ENCODE data around the gene ZNF324. TPM values are rescaled to one million over a fixed set of nuclear protein-coding genes. Genes with fewer than 3 reads are reported as not detected.
A peak's percentile ranks its signal among the peaks of the same experiment; 100 is the strongest.
"Not testable (repeated sequence)": the region's sequence is repeated elsewhere in the genome, so short reads cannot be mapped to it uniquely, and the experiment has no call there.

The ZNF324 gene
- 5.1 TPM for polyA plus RNA-seq (2013, experiment 1 of 2)
- polyA plus RNA-seq (2013, experiment 2 of 2): 4.4 TPM

DNA sequence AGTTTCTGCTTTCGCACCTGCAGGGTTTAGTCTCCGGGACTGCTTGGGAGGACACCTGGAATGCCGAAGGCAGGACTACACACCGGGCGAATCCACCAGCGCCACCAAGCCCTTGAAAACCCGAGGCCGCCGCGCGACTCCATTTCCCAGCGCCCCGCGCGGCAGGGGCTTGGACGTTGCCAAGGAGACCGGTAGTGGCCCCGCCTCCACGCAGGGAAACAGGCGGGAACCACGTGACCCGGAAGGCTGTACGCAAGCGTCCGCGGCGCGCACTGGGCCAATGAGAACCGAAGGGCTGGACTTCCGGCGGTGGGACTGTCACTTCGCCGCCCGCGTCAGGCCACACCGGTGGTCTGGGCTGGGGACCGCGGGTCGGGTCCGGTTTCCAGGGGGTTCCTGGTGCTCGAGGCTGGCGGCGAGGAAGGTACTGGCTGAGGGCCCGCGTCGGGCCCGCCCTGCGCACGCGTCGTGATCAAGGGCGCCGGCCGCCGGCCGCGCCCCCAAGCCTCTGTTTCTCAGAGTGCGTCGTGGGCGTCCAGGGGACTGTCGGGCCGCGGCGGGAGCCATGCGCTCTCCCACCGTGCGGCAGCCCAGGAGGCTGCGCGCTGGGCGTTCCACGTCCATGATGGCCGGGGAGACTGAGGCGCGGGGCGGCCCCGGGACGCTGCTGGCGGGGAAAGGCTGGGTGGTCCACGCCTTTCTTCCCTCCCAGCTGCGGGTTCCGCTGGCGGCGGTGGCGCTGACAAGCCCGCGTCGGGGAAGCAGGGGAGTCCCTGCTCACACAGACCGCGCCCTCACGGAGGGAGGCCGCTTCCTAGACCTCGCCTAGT lies at the start of gene ZNF324:
ZNF324 (plus strand) TSS at position 321 of the 830 bp plus-strand sequence. CDS start 2,106 bp downstream, outside the sequence.
- Histone ChIP-seq H3K27ac (ENCODE audit: low read depth, low read length, severe bottlenecking) (peak within 1 kb of the TSS; percentile 83), H3K4me3 (ENCODE audit: extremely low read depth, insufficient read depth, low read length, poor library complexity, severe bottlenecking) (peak within 1 kb of the TSS; percentile 75), H3K9me3 (ENCODE audit: control insufficient read depth, low read length) (no peaks in the 10 kb centered on the region), H3K4me1 (ENCODE audit: control insufficient read depth, insufficient read depth, low read length, poor library complexity, severe bottlenecking) (peaks cover 5% of the 10 kb centered on the region), H3K36me3 (ENCODE audit: control insufficient read depth, insufficient read depth, low read length) (peaks cover 17% of the 10 kb centered on the region)
- WGBS, 2 experiments (ENCODE audit: insufficient coverage in 2 of 2): 0 to 1% methylated on average over 73 to 89 of the region's 92 CpGs

DNA sequence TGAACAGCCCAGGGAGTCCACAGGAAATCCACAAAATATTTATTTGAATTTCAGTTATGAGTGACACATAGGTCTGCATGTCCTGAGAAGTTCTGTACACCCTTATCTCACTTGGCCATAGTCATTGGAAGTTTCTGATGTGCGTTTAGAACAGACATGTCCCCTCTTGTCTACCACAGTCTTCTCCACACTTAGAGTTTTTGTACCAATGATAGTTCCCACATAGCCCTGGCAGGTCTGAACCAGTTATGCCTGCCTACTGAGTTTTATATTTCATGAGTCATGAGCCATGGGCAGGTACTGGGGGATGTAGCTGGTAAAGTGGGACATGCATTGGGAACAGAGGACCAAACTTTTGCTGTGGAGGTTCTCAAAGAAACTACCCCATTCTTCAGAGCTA lies 38.3 kb upstream of the ZNF324 start:
- Histone ChIP-seq H3K27ac (ENCODE audit: low read depth, low read length, severe bottlenecking) (no peak overlapping the region), H3K4me3 (ENCODE audit: extremely low read depth, insufficient read depth, low read length, poor library complexity, severe bottlenecking) (no peak overlapping the region), H3K36me3 (ENCODE audit: control insufficient read depth, insufficient read depth, low read length) (peaks cover 19% of the 10 kb centered on the region), H3K4me1 (ENCODE audit: control insufficient read depth, insufficient read depth, low read length, poor library complexity, severe bottlenecking) (no peaks in the 10 kb centered on the region), H3K9me3 (ENCODE audit: control insufficient read depth, low read length) (peaks cover 49% of the 10 kb centered on the region)
- WGBS, 2 experiments (ENCODE audit: insufficient coverage in 2 of 2): no CpG with 5 or more reads among the region's 1 CpG

DNA sequence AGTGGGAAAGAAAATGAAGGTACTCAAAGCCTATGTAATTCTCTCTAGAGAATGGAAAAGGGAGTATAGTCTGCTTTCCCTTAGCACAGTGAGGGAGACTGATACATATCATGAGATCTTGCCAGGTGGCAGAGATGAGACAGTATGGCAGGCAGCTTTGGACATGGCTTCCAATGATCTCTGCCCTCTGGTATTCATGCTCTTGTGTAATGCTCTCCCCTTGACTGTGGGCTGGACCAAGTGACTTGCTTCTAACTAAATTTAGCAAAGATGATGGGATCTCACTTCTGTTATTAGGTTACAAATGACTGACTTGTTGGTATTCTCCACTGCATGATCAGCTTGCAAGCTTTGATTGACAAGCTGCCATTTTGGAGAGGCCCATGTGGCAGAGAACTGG lies 37.1 kb upstream of the ZNF324 start:
- H3K27ac ChIP-seq (ENCODE audit: low read depth, low read length, severe bottlenecking): no peak overlapping the region
- no peaks in the 10 kb centered on the region for H3K4me1 ChIP-seq (ENCODE audit: control insufficient read depth, insufficient read depth, low read length, poor library complexity, severe bottlenecking)
- peaks cover 60% of the 10 kb centered on the region for H3K9me3 ChIP-seq (ENCODE audit: control insufficient read depth, low read length)
- no peak overlapping the region for H3K4me3 ChIP-seq (ENCODE audit: extremely low read depth, insufficient read depth, low read length, poor library complexity, severe bottlenecking)
- H3K36me3 ChIP-seq (ENCODE audit: control insufficient read depth, insufficient read depth, low read length): peaks cover 30% of the 10 kb centered on the region

DNA sequence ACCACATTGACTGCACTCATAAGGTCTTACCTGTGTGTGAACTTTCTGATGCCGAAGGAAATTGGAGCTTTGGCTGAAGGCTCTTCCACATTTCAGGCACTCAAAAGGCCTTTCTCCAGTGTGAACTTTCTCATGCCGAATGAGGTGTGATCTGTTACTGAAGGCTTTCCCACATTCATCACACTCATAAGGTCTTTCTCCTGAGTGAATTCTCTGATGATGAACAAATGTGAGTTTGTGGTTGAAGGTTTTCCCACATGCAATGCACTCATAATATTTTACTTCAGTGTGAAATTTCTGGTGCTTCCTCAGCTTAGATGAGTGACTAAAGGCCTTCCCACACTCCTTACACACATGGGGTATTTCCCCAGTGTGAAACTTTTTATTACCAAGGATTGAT lies 32.7 kb upstream of the ZNF324 start:
- Histone ChIP-seq H3K9me3 (ENCODE audit: control insufficient read depth, low read length) (peaks cover 67% of the 10 kb centered on the region), H3K36me3 (ENCODE audit: control insufficient read depth, insufficient read depth, low read length) (peaks cover 47% of the 10 kb centered on the region)
- whole genome bisulfite sequencing, 2 experiments (ENCODE audit: insufficient coverage in 2 of 2): 100% methylated on average over 1 of the region's 2 CpGs; no CpG with 5 or more reads in 1 of the 2 experiments

DNA sequence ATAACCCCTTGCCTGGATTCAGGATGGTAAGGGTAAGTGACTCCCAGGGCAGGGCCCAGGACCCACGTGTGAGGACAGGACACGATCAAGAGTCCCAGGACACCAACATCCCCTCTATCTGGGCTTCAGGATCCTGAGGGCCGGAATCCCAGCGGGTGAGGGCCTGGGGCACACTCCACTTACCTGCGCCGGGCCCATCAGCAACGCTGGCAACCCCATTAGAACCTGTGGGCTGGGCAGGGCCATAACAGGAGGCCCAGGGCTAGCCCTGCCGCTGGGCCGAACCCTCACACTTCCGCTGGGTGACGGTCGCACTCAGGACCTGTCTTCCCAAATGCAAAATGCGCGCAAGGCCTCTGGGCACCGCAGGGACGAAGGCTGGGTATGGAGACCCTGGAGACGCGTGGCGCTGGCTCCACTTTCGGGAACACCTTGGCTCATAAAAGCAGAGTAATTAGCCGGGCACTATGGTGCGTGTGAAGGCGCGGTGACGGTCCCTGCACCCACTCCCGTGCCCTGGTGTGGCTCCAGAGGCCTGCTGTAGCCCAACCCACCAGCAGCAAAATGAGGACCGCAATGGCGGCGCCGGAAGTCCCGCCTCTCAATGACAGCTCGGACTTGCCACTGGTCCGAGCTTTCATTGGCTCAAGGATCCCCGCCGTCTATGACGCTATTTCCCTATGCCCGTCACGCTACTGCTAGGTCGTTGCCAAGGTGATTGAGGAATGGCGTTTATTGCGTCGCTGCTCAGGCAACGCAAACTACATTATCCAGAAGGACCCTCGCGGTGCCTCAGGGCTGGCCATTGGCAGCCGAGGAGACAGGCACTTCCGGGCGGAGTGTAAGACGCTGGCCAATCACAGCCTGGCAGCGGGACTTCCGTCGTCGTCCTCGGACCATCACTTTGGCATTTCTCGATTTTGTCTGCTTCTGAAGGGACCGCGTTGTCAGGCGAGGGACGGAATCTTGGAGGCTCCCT lies 27.0 kb upstream of the ZNF324 start, which contains the start of gene ZNF132:
ZNF132 (minus strand) TSS at position 578 of the 979 bp plus-strand sequence; CDS start at position 246, 332 bp downstream.
- Histone ChIP-seq H3K9me3 (ENCODE audit: control insufficient read depth, low read length) (peaks cover 33% of the 10 kb centered on the region), H3K36me3 (ENCODE audit: control insufficient read depth, insufficient read depth, low read length) (peaks cover 16% of the 10 kb centered on the region), H3K4me3 (ENCODE audit: extremely low read depth, insufficient read depth, low read length, poor library complexity, severe bottlenecking) (peak within 1 kb of the TSS; percentile 48), H3K27ac (ENCODE audit: low read depth, low read length, severe bottlenecking) (peak within 1 kb of the TSS; percentile 69), H3K4me1 (ENCODE audit: control insufficient read depth, insufficient read depth, low read length, poor library complexity, severe bottlenecking) (no peaks in the 10 kb centered on the region)
- WGBS, 2 experiments (ENCODE audit: insufficient coverage in 2 of 2): 25 to 27% methylated on average over 57 to 59 of the region's 59 CpGs

More for the DNA sequence above, 32.7 kb upstream of the ZNF324 start:
- Histone ChIP-seq H3K4me1 (ENCODE audit: control insufficient read depth, insufficient read depth, low read length, poor library complexity, severe bottlenecking) (no peaks in the 10 kb centered on the region), H3K4me3 (ENCODE audit: extremely low read depth, insufficient read depth, low read length, poor library complexity, severe bottlenecking) (no peak overlapping the region), H3K27ac (ENCODE audit: low read depth, low read length, severe bottlenecking) (no peak overlapping the region)

DNA sequence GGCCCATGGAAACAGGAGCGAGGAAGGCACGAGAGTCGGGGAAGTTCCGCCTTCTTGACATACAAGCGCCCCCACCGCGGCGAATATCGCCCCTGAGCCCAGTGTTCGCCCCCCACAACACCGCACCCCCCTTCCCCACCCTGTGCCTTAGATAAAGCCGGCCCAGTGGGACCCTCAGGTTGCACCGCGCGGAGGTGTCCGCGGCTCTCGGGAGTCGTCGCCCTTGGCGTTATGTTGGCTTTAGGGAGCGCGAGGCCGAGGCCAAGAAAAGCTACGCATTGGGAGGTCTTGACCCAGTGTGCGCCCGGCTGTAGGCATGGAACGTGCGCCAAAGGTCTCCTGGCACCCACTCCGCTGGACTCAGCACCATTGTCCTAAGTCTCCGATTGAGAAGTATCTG lies 26.3 kb upstream of the ZNF324 start:
- H3K27ac ChIP-seq (ENCODE audit: low read depth, low read length, severe bottlenecking): peak overlapping the region; percentile 69
- no peaks in the 10 kb centered on the region for H3K4me1 ChIP-seq (ENCODE audit: control insufficient read depth, insufficient read depth, low read length, poor library complexity, severe bottlenecking)
- WGBS, 2 experiments (ENCODE audit: insufficient coverage in 2 of 2): 72 to 85% methylated on average over 11 to 22 of the region's 31 CpGs
- H3K9me3 ChIP-seq (ENCODE audit: control insufficient read depth, low read length): peaks cover 26% of the 10 kb centered on the region
- peak overlapping the region; percentile 48 for H3K4me3 ChIP-seq (ENCODE audit: extremely low read depth, insufficient read depth, low read length, poor library complexity, severe bottlenecking)
- peaks cover 9% of the 10 kb centered on the region for H3K36me3 ChIP-seq (ENCODE audit: control insufficient read depth, insufficient read depth, low read length)

DNA sequence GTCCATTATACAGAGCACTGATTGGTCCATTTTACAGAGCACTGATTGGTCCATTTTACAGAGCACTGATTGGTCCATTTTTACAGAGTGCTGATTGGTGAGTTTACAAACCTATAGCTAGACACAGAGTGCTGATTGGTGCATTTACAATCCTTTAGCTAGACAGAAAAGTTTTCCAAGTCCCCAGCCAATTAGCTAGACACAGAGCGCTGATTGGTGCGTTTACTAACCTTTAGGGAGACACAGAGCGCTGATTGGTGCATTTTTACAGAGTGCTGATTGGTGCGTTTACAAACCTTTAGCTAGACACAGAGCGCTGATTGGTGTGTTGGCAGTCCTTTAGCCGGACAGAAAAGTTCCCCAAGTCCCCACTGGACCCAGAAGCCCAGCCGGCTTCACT lies 23.9 kb upstream of the ZNF324 start:
- H3K9me3 ChIP-seq (ENCODE audit: control insufficient read depth, low read length): peaks cover 28% of the 10 kb centered on the region
- not testable (repeated sequence) for H3K27ac ChIP-seq (ENCODE audit: low read depth, low read length, severe bottlenecking); H3K4me1 ChIP-seq (ENCODE audit: control insufficient read depth, insufficient read depth, low read length, poor library complexity, severe bottlenecking); H3K4me3 ChIP-seq (ENCODE audit: extremely low read depth, insufficient read depth, low read length, poor library complexity, severe bottlenecking); H3K36me3 ChIP-seq (ENCODE audit: control insufficient read depth, insufficient read depth, low read length)
- WGBS, 2 experiments (ENCODE audit: insufficient coverage in 2 of 2): 83 to 85% methylated on average over 7 of the region's 7 CpGs

DNA sequence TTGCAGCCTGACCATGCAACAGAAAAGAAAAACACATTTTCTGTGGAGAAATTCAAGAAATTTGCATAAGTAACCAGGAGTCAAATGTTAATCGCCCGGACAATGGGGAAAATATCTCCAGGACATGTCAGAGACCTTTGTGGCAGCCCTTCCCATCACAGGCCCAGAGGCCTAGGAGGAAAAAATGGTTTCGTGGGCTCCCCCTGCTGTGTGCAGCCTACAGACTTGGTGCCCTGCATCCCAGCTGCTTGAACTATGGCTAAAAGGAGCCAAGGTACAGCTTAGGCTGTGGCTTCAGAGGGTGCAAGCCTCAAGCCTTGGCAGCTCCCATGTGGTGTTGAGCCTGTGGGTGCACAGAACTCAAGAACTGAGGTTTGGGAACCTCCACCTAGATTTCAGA lies 18.0 kb upstream of the ZNF324 start:
- not testable (repeated sequence) for H3K4me3 ChIP-seq (ENCODE audit: extremely low read depth, insufficient read depth, low read length, poor library complexity, severe bottlenecking); H3K4me1 ChIP-seq (ENCODE audit: control insufficient read depth, insufficient read depth, low read length, poor library complexity, severe bottlenecking); H3K27ac ChIP-seq (ENCODE audit: low read depth, low read length, severe bottlenecking); H3K36me3 ChIP-seq (ENCODE audit: control insufficient read depth, insufficient read depth, low read length)
- H3K9me3 ChIP-seq (ENCODE audit: control insufficient read depth, low read length): peaks cover 19% of the 10 kb centered on the region
- WGBS, 2 experiments (ENCODE audit: insufficient coverage in 2 of 2): 77 to 80% methylated on average over 3 of the region's 3 CpGs

DNA sequence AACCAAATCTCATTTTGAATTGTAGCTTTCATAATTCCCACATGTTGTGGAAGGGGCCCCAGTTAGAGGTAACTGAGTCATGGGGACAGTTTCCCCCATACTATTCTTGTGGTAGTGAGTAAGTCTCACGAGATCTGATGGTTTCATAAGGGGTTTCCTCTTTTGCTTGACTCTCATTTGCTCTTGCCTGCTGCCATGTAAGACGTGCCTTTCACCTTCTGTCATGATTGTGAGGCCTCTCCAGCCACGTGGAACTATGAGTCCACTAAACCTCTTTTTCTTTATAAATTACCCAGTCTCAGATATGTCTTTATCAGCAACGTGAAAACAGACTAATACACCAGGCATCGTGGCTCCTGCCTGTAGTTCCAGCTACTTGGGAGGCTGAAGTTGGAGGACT lies 16.9 kb upstream of the ZNF324 start:
- WGBS, 2 experiments (ENCODE audit: insufficient coverage in 2 of 2): 32 to 52% methylated on average over 3 of the region's 5 CpGs

DNA sequence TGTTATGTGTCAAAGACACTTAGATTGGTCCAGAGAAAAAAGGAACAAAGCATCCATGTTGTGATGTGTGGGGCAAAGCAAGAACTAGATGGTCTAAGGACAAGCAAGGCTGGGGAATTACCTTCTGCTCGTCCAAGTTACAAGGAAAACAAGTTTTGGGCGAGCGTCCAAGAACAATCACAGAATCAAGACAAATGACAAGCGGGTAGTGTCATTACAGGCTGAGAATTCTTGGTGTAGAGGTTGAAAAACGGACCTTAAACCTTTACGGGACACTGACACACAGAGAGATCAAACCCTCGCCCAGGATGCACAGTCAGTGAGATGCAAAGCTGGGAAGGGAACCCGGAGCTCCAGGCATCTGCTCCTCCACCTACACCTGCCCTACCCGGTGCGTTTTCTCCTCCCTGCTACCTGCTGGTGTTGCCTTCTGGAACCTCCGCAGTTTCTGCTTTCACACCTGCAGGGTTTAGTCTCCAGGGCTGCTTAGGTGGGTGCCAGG lies 16.0 kb upstream of the ZNF324 start:
- no peaks in the 10 kb centered on the region for H3K4me1 ChIP-seq (ENCODE audit: control insufficient read depth, insufficient read depth, low read length, poor library complexity, severe bottlenecking)

More for the DNA sequence above, 16.9 kb upstream of the ZNF324 start:
- H3K36me3 ChIP-seq (ENCODE audit: control insufficient read depth, insufficient read depth, low read length); H3K4me3 ChIP-seq (ENCODE audit: extremely low read depth, insufficient read depth, low read length, poor library complexity, severe bottlenecking); H3K27ac ChIP-seq (ENCODE audit: low read depth, low read length, severe bottlenecking); H3K4me1 ChIP-seq (ENCODE audit: control insufficient read depth, insufficient read depth, low read length, poor library complexity, severe bottlenecking): not testable (repeated sequence)
- peaks cover 19% of the 10 kb centered on the region for H3K9me3 ChIP-seq (ENCODE audit: control insufficient read depth, low read length)

More for the DNA sequence above, 16.0 kb upstream of the ZNF324 start:
- H3K9me3 ChIP-seq (ENCODE audit: control insufficient read depth, low read length): peaks cover 19% of the 10 kb centered on the region
- H3K27ac ChIP-seq (ENCODE audit: low read depth, low read length, severe bottlenecking): no peak overlapping the region
- H3K4me3 ChIP-seq (ENCODE audit: extremely low read depth, insufficient read depth, low read length, poor library complexity, severe bottlenecking): peak overlapping the region; percentile 63
- no peaks in the 10 kb centered on the region for H3K36me3 ChIP-seq (ENCODE audit: control insufficient read depth, insufficient read depth, low read length)
- WGBS, 2 experiments (ENCODE audit: insufficient coverage in 2 of 2): 22% methylated on average over 9 to 11 of the region's 11 CpGs

All from mesodermal cell (in vitro differentiated cells).